K562 (cell line): ENCODE results near the gene NUTF2. TPM values are rescaled to one million over a fixed set of nuclear protein-coding genes. Genes with fewer than 3 reads are reported as not detected.

ENCODE experiments used
- ARID1B ChIP-seq: fragments of 450-650 bp; IDR thresholded peaks from 2 replicates; pipeline ENCODE4 v1.6.1; 2016; ENCODE audit warnings: antibody characterized with exemption, mild to moderate bottlenecking, inconsistent platforms
- EP400 ChIP-seq: fragments of 450-650 bp; IDR thresholded peaks from 2 replicates; pipeline ENCODE4 v1.6.1; 2017; ENCODE audit warnings: antibody characterized with exemption, mild to moderate bottlenecking, moderate library complexity
- GTF2F1 ChIP-seq: IDR thresholded peaks from 2 replicates; pipeline ENCODE4 v1.6.1; 2011; ENCODE audit warnings: low read depth, low read length, improper control_type of control experiment
- HNRNPK ChIP-seq: fragments of 200-400 bp; formaldehyde crosslinking; IDR thresholded peaks from one replicate; pipeline ENCODE4 v1.6.1; 2018; ENCODE audit warnings: mild to moderate bottlenecking, low read depth, low read length; ENCODE audit not compliant: poor library complexity, severe bottlenecking
- MAFF ChIP-seq: IDR thresholded peaks from 2 replicates; pipeline ENCODE4 v1.6.1; 2012; ENCODE audit warnings: low read length, improper control_type of control experiment
- NR3C1 ChIP-seq: sonication (generic); formaldehyde crosslinking; IDR thresholded peaks from 2 replicates; pipeline ENCODE4 v1.8.1; 2022; ENCODE audit warnings: missing genetic modification reagents
- PCBP1 ChIP-seq: fragments of 200-400 bp; formaldehyde crosslinking; IDR thresholded peaks from 2 replicates; pipeline ENCODE4 v1.6.1; 2018; ENCODE audit warnings: mild to moderate bottlenecking, low read depth, low read length; ENCODE audit not compliant: poor library complexity, severe bottlenecking
- PHB ChIP-seq: fragments of 250-450 bp; sonication (Bioruptor Pico); IDR thresholded peaks from 2 replicates; pipeline ENCODE4 v1.5.0; 2021
- PHF8 ChIP-seq: fragments of 200-600 bp; sonication (generic); IDR thresholded peaks from 2 replicates; pipeline ENCODE4 v1.6.1; 2012; ENCODE audit warnings: mixed run types, mild to moderate bottlenecking, inconsistent platforms, low read length, moderate library complexity, borderline replicate concordance
- PRMT5 ChIP-seq: sonication (generic); formaldehyde crosslinking; IDR thresholded peaks from 2 replicates; pipeline ENCODE4 v1.5.0; 2020; ENCODE audit warnings: missing genetic modification reagents
- RB1 ChIP-seq: fragments of 450-650 bp; IDR thresholded peaks from 2 replicates; pipeline ENCODE4 v1.6.1; 2017; ENCODE audit warnings: low read depth, mild to moderate bottlenecking
- SRSF9 ChIP-seq: fragments of 200-400 bp; formaldehyde crosslinking; IDR thresholded peaks from 2 replicates; pipeline ENCODE4 v1.6.1; 2017; ENCODE audit warnings: low read depth, low read length, borderline replicate concordance
- TCF7L2 ChIP-seq: fragments of 150-350 bp; IDR thresholded peaks from 2 replicates; pipeline ENCODE4 v1.6.1; 2016; ENCODE audit warnings: low read depth, mild to moderate bottlenecking, low read length, moderate library complexity
- ZBTB7A ChIP-seq: IDR thresholded peaks from 2 replicates; pipeline ENCODE4 v1.6.1; 2011; ENCODE audit warnings: low read depth, mild to moderate bottlenecking, low read length, moderate library complexity, borderline replicate concordance; ENCODE audit not compliant: control insufficient read depth
- ZFX ChIP-seq: sonication (generic); formaldehyde crosslinking; IDR thresholded peaks from 2 replicates; pipeline ENCODE4 v1.8.0; 2022; ENCODE audit warnings: mild to moderate bottlenecking, missing genetic modification reagents, moderate library complexity
- ZNF445 ChIP-seq: fragments of 250-450 bp; sonication (Bioruptor Pico); IDR thresholded peaks from 2 replicates; pipeline ENCODE4 v1.4.0; 2020; ENCODE audit warnings: low read depth, mild to moderate bottlenecking, moderate library complexity
- ZNF695 ChIP-seq: fragments of 450-650 bp; formaldehyde crosslinking; IDR thresholded peaks from 2 replicates; pipeline ENCODE4 v1.4.0; 2020; ENCODE audit warnings: mild to moderate bottlenecking, moderate library complexity
- ZNF75A ChIP-seq: fragments of 450-650 bp; formaldehyde crosslinking; IDR thresholded peaks from 2 replicates; pipeline ENCODE4 v1.4.0; 2020; ENCODE audit warnings: mild to moderate bottlenecking
- polyA plus RNA-seq, 8 experiments: library from polyadenylated mRNA; depleted of rRNA in 4 of 8; stranded (reverse) in 5 of 8; unstranded in 3 of 8; fragments of >200 nt; fragmentation: Nextera tagmentation in 2 of 8; fragmentation: Illumina TruSeq in 1 of 8; extraction: Ambion mirVana in 2 of 8; extraction: Trizol in 1 of 8; gene quantifications; 2 replicates each; pipeline versions ENCODE4 v1.2.1 to v1.2.3, GENCODE V29; 2011 to 2014; ENCODE audit warnings: inconsistent platforms in 1 of 8, missing spikeins in 1 of 8
- total RNA-seq, 7 experiments: library from RNA; depleted of rRNA in 6 of 7; stranded (reverse); fragments of >200 nt in 6 of 7; fragmentation: Illumina TruSeq in 2 of 7; extraction: Trizol in 2 of 7; gene quantifications; 2 replicates each; pipeline versions ENCODE4 v1.2.1 to v1.2.3, GENCODE V29; 2011 to 2021; ENCODE audit warnings: low replicate concordance in 1 of 7
- TF ChIP-seq, protein P1 (sequence below): fragments of 250-450 bp; sonication (Bioruptor Pico); IDR thresholded peaks from 2 replicates; pipeline ENCODE4 v1.8.0; 2021; ENCODE audit warnings: moderate library complexity, mild to moderate bottlenecking, inconsistent platforms
- TF ChIP-seq, protein P2 (sequence below): fragments of 450-650 bp; IDR thresholded peaks from 2 replicates; pipeline ENCODE4 v1.6.1; 2017; ENCODE audit warnings: mild to moderate bottlenecking, moderate library complexity
- TF ChIP-seq, protein P3 (sequence below): sonication (generic); formaldehyde crosslinking; IDR thresholded peaks from 2 replicates; pipeline ENCODE4 v1.8.1; 2023; ENCODE audit warnings: mild to moderate bottlenecking, missing genetic modification reagents
- TF ChIP-seq, protein P4 (sequence below): fragments of 450-650 bp; IDR thresholded peaks from 2 replicates; pipeline ENCODE4 v1.6.1; 2017; ENCODE audit warnings: antibody characterized with exemption

Gene NUTF2
- total and polyA plus RNA-seq, 9 of the 15 experiments (the other 6 are each of a cell fraction or from before 2014, with no cell fraction given), result 106 to 248 (median 147) TPM

DNA sequence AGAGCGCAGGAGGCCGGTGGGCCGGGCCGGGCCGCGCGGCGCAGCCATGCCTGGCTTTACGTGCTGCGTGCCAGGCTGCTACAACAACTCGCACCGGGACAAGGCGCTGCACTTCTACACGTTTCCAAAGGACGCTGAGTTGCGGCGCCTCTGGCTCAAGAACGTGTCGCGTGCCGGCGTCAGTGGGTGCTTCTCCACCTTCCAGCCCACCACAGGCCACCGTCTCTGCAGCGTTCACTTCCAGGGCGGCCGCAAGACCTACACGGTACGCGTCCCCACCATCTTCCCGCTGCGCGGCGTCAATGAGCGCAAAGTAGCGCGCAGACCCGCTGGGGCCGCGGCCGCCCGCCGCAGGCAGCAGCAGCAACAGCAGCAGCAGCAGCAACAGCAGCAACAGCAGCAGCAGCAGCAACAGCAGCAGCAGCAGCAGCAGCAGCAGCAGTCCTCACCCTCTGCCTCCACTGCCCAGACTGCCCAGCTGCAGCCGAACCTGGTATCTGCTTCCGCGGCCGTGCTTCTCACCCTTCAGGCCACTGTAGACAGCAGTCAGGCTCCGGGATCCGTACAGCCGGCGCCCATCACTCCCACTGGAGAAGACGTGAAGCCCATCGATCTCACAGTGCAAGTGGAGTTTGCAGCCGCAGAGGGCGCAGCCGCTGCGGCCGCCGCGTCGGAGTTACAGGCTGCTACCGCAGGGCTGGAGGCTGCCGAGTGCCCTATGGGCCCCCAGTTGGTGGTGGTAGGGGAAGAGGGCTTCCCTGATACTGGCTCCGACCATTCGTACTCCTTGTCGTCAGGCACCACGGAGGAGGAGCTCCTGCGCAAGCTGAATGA lies 4.0 kb upstream of the NUTF2 start (continued):
- TF ChIP-seq, protein P1, sequence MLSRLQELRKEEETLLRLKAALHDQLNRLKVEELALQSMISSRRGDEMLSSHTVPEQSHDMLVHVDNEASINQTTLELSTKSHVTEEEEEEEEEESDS (CRISPR knock-in tag), result no peak
- TF ChIP-seq HNRNPK (no peak), ZNF445 (CRISPR knock-in tag) (no peak), PRMT5 (CRISPR knock-in tag) (no peak), EP400 (no peak), ZNF695 (CRISPR knock-in tag) (no peak), NR3C1 (0 out of 2 replicates have a peak, but pooled peaks have one; percentile 19), SRSF9 (no peak), PHF8 (no peak), GTF2F1 (no peak), ZFX (CRISPR knock-in tag) (peak; percentile 3; the same call in 1 of the 2 replicates), ZNF75A (CRISPR knock-in tag) (no peak), RB1 (0 out of 2 replicates have a peak, but pooled peaks have one; percentile 3), PCBP1 (no peak), ARID1B (no peak), TCF7L2 (no peak), ZBTB7A (no peak), MAFF (no peak), PHB (CRISPR knock-in tag) (no peak)
- TF ChIP-seq, protein P2, sequence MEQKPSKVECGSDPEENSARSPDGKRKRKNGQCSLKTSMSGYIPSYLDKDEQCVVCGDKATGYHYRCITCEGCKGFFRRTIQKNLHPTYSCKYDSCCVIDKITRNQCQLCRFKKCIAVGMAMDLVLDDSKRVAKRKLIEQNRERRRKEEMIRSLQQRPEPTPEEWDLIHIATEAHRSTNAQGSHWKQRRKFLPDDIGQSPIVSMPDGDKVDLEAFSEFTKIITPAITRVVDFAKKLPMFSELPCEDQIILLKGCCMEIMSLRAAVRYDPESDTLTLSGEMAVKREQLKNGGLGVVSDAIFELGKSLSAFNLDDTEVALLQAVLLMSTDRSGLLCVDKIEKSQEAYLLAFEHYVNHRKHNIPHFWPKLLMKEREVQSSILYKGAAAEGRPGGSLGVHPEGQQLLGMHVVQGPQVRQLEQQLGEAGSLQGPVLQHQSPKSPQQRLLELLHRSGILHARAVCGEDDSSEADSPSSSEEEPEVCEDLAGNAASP, result no peak
- TF ChIP-seq, protein P3, sequence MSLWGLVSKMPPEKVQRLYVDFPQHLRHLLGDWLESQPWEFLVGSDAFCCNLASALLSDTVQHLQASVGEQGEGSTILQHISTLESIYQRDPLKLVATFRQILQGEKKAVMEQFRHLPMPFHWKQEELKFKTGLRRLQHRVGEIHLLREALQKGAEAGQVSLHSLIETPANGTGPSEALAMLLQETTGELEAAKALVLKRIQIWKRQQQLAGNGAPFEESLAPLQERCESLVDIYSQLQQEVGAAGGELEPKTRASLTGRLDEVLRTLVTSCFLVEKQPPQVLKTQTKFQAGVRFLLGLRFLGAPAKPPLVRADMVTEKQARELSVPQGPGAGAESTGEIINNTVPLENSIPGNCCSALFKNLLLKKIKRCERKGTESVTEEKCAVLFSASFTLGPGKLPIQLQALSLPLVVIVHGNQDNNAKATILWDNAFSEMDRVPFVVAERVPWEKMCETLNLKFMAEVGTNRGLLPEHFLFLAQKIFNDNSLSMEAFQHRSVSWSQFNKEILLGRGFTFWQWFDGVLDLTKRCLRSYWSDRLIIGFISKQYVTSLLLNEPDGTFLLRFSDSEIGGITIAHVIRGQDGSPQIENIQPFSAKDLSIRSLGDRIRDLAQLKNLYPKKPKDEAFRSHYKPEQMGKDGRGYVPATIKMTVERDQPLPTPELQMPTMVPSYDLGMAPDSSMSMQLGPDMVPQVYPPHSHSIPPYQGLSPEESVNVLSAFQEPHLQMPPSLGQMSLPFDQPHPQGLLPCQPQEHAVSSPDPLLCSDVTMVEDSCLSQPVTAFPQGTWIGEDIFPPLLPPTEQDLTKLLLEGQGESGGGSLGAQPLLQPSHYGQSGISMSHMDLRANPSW (CRISPR knock-in tag), result no peak
- TF ChIP-seq, protein P4, sequence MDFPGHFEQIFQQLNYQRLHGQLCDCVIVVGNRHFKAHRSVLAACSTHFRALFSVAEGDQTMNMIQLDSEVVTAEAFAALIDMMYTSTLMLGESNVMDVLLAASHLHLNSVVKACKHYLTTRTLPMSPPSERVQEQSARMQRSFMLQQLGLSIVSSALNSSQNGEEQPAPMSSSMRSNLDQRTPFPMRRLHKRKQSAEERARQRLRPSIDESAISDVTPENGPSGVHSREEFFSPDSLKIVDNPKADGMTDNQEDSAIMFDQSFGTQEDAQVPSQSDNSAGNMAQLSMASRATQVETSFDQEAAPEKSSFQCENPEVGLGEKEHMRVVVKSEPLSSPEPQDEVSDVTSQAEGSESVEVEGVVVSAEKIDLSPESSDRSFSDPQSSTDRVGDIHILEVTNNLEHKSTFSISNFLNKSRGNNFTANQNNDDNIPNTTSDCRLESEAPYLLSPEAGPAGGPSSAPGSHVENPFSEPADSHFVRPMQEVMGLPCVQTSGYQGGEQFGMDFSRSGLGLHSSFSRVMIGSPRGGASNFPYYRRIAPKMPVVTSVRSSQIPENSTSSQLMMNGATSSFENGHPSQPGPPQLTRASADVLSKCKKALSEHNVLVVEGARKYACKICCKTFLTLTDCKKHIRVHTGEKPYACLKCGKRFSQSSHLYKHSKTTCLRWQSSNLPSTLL, result no peak
